SK-N-SH treated with all-trans-retinoic acid at 6 μM for 48 hours (cell line): ENCODE results near the gene RGS12.

Source experiments
- ARNTL ChIP-seq: fragments of 450-650 bp; formaldehyde crosslinking; IDR thresholded peaks from 2 replicates; pipeline ENCODE4 v1.5.0; 2020; ENCODE audit warnings: low read depth, mild to moderate bottlenecking, moderate library complexity, borderline replicate concordance
- GLIS3 ChIP-seq: fragments of 250-450 bp; sonication (Bioruptor Pico); IDR thresholded peaks from 2 replicates; pipeline ENCODE4 v1.5.0; 2020; ENCODE audit warnings: mild to moderate bottlenecking, moderate library complexity
- RARB ChIP-seq: fragments of 250-450 bp; sonication (Bioruptor Pico); IDR thresholded peaks from 2 replicates; pipeline ENCODE4 v1.8.0; 2021; ENCODE audit warnings: mild to moderate bottlenecking, moderate library complexity
- TF ChIP-seq, protein P1 (sequence below): fragments of 250-450 bp; sonication (Bioruptor Pico); IDR thresholded peaks from 2 replicates; pipeline ENCODE4 v1.8.0; 2020; ENCODE audit warnings: mild to moderate bottlenecking, moderate library complexity, borderline replicate concordance

DNA sequence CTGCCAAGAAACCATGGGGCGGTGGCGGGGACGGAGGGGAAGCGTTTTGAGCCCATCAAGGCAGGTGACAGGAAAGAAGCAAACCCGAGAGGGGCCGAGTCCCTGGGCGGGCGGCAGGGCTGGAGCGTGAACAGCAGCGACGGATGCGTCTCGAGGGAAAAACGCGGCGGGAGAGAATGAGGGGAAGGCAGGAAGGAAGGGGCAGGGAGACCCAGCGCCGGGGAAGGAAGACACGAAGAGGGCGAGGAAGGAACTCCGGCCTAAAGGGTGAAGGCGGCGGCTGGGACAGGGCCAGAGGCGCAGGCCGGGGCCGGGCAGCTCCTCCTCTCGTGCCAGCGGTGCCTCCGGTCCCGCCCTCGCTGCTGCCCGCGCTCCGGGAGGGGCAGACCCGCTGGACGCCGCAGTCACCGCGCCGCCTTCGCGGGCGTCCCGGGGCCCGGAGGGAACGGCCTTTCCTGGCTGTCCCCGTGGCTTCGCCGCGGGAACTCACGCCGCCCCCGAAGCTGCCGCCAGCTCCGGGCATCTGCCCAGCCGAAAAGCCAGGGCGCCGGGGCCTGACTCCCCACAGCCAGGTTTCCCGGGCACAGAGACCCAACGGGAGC lies 751 bp upstream of the RGS12 start:
- TF ChIP-seq, protein P1, sequence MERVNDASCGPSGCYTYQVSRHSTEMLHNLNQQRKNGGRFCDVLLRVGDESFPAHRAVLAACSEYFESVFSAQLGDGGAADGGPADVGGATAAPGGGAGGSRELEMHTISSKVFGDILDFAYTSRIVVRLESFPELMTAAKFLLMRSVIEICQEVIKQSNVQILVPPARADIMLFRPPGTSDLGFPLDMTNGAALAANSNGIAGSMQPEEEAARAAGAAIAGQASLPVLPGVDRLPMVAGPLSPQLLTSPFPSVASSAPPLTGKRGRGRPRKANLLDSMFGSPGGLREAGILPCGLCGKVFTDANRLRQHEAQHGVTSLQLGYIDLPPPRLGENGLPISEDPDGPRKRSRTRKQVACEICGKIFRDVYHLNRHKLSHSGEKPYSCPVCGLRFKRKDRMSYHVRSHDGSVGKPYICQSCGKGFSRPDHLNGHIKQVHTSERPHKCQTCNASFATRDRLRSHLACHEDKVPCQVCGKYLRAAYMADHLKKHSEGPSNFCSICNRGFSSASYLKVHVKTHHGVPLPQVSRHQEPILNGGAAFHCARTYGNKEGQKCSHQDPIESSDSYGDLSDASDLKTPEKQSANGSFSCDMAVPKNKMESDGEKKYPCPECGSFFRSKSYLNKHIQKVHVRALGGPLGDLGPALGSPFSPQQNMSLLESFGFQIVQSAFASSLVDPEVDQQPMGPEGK (CRISPR knock-in tag): no peak
- TF ChIP-seq ARNTL (CRISPR knock-in tag): no peak
- no peak for TF ChIP-seq GLIS3 (CRISPR knock-in tag)
- no peak for TF ChIP-seq RARB (CRISPR knock-in tag)
